HG03571 (cell line): ENCODE data around the gene LMF1.

Experiments
- ATAC-seq: cut with Tn5 transposase; IDR thresholded peaks from one replicate; pipeline ENCODE4 v1.9.1; 2021; ENCODE audit not compliant: unreplicated experiment

The LMF1 gene

DNA sequence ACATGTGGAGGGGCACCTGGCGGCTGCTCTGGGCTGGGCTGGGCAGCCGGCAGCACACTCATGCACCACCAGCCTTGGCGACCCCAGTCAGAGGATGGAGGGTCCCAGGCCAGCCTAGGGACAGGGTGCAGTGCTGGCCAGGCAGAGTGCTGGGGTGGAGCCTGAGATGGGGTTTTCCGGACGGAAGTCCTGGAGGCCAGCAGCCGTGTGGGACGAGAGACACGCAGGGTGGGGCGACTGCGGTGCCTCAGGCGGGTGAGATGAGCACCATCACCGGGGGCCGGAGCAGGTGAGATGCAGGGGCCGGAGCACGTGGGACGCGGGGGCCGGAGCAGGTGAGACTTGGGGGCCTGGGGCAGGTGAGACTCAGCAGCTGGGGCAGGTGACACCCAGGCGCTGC is 55.2 kb downstream of the LMF1 start:
- no peak for ATAC-seq

DNA sequence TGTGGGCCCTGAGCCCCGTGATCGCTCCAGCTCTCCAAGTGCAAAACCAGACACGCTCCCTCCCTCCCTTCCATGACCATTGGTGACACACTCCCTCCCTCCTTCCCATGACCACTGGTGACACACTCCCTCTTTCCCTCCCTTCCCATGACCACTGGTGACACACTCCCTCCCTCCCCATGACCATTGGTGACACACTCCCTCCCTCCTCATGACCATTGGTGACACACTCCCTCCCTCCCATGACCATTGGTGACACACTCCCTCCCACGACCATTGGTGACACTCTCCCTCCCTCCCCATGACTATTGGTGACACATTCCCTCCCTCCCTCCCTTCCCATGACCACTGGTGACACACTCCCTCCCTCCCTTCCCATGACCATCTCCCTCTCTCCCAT is 56.3 kb downstream of the LMF1 start:
- no peak for ATAC-seq

DNA sequence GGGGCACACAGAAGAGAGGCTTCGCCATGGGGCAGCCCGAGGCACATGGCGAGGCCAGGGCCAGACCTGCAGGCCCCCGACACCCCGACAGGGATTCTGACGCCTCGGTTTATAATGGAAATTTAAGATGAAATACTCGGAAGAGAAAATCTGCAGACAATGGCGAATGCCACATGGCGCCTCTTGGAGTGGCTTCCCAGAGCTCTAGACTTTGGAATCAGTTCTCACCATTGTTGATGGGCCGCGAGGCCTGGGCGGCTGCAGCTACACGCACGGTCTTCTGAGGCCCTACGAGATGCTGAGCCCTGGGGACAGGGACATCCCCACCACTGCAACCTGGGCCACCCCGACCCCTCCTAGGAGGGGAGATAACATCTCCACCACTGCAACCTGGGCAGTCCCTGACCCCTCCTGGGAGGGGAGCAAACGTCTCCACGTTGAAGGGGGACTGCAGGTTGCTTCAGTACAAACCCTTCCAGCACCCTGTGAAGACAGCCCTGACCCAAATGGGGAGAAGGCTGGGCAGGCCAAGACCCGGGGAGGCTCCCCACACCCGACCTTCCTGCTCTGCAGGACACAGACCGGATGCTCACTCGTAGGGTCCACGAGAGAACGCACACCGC is 56.9 kb downstream of the LMF1 start:
- no peak for ATAC-seq

DNA sequence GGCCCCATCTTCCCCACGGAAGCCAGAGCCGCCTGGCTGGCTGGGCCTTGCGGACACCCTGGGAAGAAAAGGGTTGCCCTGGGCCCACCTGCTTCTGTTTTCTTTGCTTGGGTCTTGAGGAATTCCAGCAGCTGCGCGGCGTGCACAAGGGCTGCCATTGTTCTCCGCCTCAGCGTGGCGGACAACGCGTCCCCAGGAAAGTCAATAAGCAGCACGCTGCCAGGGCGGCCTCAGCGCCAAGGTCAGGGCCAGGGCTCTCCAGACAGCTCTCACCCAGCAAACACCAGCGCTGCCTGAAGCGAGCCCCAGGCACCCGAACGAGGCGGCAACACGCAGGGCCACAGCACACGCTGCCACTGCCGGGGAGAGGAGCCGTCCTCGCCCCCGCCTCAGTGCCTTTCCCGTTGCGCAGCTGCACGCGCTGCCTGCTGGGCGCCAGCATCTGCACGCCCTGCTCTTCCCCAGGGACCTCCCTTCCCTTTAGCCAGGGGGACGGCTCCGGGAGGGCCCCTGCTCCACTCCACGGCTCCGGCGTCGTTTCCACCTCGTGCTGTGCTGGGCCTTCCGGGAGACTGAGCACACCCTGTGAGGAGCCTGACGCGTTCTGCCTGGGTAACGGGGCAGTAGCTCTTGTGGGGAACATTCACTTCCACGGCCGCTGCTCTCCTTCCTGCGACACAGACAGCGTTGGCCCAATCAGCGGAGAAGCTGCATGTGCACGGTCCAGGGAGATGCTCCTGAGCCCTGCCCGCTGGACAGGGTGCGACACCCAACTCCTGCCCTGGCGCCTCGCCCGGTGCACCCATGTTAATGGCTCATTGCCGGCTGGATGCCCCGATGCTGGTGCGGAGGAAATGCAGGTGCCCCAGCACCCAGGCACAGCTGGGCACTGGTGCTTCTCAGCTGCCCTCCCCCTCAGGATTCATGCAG is 57.8 kb downstream of the LMF1 start:
- no peak for ATAC-seq

DNA sequence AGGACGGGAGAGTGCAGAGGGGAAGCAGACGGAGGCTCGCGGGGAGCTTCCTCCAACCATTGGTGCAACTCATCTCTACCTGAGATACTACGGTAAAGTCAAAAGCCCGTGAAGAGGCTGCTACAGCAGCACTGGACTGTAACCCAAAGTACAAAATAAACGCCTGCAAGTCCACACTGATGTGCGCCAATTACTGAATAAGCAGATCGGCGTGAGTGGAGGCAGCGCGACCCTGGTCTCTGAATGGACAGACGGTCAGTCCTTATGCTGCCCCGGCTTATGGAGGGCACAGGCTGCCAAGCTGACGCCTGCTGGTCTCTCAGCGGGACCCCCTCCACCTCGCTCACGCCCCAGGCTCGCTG is 58.5 kb downstream of the LMF1 start:
- no peak for ATAC-seq

DNA sequence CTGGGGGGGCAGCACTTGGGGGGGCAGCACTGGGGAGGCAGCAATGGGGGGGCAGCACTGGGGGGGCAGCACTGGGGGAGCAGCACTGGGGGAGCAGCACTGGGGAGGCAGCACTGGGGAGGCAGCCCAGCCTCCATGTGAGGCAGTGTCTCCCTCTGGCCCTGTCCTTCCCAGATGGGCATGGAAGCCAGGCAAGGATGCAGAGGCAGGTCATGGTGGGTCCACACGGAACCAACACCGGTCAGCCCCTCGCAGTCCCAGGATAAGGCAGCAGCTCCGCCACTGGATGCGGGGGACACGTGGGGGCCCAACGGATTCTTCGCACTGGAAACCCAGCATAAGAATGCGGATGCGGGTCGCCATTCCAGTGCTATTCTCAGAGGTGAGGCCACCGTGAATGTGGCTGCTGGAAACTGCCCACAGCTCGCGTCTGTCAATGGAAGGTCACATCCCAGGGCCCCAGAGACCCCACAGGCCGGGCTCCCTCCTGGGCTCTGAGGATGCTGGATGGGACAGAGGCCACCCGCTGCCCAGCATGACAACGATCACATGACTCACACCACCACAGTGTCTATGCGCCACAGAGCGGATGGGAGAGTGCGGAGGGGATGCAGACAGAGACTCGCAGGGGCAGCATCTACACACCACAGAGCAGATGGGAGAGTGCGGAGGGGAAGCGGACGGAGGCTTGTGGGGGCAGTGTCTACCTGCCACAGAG is 59.0 kb downstream of the LMF1 start:
- ATAC-seq: no peak

DNA sequence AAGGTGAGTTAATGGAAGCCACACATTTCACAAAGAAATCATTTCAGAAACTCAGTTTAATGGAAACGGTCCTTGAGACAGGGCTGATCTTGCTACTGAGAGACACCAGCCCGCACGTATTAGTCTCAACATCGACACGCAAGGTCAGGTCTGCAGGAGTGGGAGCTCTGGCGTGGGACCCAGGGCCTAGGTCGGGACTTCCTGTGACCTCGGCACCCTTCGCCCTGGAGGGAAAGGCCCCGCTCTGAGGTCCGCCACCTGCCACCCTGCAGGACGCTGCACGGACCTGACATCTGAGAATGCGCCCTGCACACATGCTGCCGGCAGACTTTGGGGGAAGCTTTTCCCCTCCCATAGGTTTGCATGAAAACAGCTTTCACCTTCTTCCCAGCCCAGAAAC is 59.7 kb downstream of the LMF1 start:
- ATAC-seq: no peak

DNA sequence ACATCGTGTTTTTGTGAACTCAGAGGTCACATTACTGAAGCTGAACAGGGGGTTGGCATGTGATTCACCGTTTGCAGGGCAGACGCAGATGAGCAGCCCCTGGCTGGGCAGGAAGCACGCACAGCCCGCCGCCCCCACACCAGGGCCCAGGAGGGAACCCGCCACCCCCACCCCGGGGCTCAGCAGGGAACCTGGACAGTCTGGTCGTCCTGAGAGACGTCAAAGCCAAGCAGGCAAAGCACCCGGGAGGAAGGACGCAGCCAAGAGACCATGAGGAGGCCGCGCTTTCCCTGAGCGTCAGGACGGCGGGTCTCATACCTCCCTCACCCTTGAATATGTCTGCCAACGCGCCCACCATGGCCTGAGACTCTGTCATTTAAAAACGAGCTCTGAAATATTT is 60.6 kb downstream of the LMF1 start:
- no peak for ATAC-seq

DNA sequence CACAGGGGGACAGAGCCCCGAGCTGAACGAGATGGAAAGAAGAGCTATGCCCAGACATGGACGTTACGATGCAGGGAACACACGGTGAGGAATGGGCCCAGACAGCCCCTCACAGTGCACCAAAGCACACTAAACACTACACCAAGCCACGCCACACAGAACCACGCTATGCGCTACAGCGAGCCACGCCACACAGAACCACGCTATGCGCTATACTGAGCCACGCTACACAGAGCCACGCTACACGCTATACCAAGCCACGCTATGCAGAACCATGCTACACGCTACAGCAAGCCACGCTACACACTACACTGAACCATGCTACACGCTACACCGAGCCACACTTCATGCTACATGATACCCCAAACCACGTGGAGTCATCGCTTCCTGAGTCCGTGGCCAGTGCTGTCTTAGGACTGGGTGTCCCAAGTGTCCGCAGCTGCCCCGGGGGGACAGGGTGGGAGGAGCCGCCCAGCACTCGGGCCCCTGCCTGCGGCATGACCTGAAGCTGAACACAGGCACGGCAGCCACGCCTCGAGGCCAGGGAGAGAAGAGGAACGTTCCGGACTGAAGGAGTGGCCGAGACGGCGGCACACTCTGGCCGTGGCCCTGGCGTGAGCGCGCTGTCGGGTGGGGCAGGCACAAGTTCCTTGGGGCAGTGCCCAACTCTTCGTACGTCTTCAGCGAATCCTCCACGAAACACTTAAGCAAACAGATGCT is 61.3 kb downstream of the LMF1 start:
- no peak for ATAC-seq

DNA sequence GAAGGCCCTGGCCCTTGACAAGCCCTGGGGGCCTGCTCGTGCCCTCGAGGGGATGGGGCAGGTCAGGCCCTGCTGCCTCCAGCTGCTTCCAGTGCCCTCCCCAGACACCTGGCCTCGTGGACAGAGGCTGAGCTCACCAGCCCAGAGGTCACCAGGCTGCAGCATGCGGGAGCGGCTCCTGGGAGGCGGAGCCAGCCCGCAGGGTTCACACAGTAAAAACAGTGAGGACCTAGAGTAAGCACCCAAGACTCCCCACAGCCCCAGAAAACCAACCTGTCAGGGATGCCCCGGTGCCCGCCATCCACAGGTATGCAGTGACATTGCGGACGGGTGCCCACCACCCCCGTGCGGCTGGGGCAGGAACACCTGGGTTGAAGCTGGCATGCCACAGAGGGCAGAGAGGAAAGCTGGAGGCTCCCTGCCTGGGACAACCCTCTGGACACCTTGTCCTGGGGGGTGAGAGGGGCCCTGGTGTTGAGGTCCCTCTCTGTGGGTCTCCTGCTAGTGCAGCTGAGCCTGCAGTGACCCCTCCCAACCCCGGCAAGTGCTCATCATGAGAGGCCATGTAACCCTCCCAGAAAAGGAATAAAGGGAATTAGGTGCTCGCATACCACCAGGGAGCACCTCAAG is 62.1 kb downstream of the LMF1 start:
- no peak for ATAC-seq

DNA sequence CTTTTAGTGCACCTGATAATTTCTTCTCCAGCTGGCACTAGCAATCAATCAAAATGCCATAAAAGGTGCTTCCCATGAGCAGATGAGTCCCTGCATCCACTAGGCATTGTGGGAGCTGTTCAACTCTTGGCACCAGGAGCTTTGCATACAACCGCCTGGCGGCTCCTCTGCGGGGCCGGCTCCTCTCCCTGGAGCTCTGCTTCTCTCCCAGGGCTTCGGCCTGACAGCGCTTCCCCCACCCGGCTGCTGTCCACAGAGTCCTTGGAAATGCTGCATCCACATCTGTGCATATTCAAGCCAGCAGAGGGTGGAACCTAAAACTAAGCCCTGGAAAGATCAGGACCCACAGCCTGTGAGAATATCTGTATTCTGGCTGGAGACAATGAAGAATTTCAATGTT is 62.9 kb downstream of the LMF1 start:
- no peak for ATAC-seq

DNA sequence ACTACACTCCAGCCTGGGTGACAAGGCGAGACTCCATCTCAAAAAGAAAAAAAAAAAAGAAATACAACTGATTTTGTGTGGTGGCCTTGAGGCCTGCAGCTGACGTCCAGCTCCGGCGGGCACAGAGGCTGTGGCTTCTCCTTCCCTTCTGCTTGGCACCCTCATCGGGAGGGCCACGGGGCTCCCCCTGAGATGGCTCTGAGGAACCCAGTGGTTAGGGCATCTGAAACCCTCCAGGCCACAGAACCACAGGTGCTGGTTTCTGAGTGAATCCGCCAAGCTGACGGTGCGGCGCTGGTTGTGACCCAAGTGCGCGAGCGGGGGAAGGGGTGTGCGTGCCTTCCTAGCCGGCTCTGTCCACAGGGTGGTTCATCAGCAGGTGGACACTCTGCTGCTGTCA is 63.4 kb downstream of the LMF1 start:
- no peak for ATAC-seq

DNA sequence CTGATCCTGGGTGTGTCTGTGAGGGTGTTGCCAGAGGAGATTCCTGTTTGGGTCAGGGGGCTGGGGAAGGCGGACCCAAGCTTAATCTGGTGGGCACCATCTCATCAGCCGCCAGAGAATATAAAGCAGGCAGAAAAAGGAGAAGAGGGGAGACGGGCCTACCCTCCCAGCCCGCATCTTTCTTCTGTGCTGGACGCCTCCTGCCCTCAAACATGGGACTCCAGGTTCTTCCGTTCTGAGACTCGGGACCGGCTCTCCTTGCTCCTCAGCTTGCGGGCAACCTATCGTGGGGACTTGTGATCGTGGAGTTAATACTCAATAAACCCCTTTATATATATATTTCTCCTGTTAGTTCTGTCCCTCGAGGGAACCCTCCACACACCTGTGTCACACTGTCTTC is 64.5 kb downstream of the LMF1 start:
- no peak for ATAC-seq

DNA sequence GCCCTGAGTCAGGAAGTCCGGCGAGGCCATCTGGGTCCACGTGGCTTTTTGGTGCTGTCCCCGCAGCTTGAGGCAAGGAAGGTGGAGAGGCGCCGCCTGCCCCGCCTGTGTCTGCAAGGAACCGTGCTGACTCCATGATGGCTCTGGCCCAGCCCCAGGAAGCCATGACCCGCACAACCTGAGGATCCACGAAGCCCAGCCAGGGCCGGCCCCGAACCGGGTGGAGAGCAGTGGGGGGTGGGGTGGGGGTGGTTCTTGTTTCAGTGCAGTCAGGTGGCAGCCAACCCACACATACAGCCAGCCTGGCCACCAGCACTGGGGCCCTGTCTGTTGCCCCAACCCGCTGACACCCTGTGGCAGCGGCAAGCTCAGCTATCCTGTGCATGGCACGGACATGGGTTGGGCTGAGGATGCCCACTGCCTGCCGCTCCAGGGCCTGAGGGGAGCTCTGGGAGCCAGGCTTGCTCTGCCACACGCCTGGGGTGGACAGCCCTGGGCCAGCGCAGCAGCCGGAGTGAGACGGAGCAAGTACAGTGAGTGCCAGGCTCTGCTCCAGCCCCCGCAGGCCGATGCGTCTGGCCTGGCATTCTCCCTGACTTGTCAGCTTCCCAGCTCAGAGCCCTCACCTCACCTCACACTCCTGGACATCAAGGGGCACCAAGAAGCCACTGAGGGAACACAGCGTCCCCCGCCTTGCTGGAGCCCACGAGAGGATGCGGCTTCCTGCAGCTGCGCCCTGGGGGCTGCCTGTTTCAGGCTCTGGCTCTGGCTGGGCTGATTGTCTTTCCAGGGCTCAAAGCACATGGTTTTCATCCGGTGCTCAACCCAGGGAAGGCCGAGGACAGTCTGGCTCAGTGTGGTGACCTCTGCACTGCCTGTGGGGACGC is 68.8 kb downstream of the LMF1 start:
- no peak for ATAC-seq

DNA sequence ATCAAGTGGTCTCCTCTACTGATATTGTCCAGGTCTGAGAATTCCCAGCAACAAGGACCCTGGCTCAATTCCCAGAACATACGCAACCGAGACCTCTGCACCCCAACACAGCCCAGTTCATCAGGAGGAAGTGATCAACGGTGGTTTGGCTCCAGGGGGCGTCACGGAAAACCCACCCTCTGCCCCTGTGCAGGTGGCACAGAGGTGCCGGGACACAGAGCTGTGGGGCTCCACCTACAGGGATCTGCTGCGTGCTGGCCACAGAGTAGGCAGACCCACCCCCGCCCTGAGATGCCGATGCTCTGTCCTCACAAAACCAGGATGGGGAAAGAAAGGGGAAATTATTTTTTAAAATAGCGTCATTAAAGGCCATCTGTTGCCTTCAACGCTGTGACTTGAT is 69.6 kb downstream of the LMF1 start:
- ATAC-seq: no peak

DNA sequence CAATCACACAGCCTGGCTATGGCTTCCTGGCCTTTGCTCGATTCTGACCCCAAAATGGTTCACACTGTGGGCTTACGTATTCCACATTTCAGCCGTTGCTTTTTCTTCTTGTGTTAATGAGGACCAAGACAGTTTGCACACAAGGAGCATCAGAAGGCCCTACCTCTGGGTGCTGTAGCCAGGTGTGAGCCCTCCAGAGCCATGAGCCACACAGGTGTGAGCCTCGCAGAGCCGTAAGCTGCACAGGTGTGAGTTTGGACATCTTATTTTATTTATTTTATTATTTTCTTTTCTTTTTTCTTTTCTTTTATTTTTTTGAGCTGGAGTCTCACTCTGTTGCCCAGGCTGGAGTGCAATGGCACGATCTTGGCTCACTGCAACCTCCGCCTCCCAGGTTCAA is 70.6 kb downstream of the LMF1 start:
- no peak for ATAC-seq

DNA sequence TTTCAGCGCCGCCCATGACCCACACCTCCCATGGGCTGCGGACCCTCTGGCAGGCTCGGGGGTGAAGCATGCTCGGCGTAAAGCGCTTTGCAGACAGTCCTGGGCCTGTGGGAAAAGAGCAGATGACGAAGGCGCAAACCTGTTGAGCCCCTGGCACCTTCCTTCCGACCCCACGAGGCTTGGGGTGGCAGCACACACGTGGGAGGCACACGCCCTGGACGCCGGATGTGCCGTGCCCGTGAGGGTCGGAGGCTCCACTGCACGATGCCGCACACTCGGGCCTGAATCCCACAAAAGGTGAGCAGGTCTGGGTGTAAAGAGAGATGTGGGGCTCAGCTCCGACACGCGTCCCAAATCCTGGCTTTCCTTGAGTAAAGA is 71.1 kb downstream of the LMF1 start:
- no peak for ATAC-seq

DNA sequence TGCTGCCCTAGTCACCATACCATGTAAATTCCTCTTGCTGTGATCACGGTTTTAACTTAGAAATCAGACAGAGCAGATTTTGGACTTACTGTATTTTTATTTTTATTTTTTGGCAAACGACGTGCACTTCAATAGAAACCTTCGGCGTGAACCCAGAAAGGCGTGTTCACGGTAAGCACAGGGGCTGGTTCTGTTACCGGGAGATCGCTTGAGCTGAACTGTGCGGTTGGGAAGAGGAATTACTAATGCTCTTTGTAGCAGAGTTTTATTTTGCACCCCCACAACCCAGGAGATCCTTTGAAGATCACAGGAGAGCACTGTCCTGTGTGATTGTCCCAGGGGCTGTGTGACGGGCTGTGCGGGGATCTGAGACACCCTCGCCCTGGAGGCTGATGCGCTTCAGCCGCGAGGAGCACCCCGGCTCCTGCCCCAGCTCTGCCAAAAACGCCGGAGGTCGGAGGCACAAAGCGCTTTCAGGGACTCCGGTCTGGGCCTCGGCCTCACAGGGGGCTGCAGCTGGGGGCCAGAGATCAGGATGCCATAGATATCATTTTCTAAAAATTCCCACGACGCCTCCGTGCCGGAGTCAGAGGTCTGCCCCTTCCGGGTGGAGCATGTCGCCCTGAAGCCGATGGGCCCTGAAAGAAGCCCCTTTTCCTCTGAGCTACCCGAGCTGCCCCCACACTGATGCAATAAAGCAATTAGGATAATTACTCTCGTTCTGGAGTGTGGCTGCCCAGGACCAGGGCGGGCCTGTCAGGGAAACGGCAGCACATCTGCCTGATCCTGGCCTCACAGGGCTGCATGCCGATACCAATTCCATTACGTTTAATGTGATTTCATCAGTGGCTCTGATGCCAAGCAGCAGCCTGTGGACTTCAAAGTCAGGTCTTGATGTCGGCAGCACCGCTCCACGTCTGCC is 71.8 kb downstream of the LMF1 start:
- no peak for ATAC-seq

DNA sequence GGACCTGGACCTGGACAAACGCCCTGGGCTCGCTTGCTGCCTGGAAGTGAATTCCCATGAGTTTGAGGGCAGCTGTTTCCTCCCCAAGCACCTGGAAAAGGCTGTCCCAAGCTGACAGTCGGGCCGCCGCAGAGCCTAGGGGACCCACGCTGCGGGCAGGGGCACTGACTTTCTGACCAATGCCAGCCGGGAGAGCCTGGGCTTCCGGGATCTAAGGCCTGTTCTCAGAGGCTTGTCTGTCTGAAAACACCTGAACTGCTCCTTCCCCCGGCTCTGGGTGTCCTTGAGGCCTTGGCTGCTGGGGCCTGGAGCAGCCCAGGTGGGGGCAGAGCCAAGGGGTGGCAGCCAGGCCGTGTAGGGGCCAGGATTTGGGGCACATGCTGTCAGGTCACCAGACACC is 72.6 kb downstream of the LMF1 start:
- no peak for ATAC-seq
